Lower leg skin (tissue), 3 donors: Measurements from ENCODE around the gene HSD11B2.

Experiments used
- POLR2A ChIP-seq, 2 donors: fragments of 450-650 bp; IDR thresholded peaks; one replicate each; pipeline ENCODE4 v1.6.1; 2016 to 2017; ENCODE audit warnings: antibody characterized with exemption in 2 of 2, mild to moderate bottlenecking in 1 of 2, moderate library complexity in 1 of 2
- TF ChIP-seq, protein P1 (sequence below), 3 donors: fragments of 450-650 bp; IDR thresholded peaks; one replicate each; pipeline ENCODE4 v1.5.1; 2016; ENCODE audit warnings: antibody characterized with exemption in 3 of 3, mild to moderate bottlenecking in 3 of 3, moderate library complexity in 2 of 3

DNA sequence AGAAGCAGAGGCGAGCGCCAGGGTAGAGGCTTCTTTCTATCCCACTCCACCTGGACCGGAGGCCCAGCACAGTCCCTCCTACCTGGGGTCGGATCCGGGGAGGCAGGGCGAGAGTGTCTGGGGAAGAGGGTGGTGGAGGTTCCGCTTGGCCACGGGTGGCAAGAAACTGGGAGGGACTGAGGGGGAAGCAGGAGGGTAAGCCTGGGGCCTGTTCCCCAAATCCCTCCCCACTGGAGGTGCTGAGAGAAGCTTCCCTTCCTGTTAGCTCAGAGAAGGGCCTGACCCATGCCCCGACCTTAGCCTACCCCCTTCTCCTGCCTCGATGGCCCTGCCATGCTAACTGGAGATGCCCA is 35.8 kb upstream of the HSD11B2 start:
- no peak for TF ChIP-seq POLR2A (IDR thresholded peaks at IDR 0.05)
- TF ChIP-seq, protein P1, sequence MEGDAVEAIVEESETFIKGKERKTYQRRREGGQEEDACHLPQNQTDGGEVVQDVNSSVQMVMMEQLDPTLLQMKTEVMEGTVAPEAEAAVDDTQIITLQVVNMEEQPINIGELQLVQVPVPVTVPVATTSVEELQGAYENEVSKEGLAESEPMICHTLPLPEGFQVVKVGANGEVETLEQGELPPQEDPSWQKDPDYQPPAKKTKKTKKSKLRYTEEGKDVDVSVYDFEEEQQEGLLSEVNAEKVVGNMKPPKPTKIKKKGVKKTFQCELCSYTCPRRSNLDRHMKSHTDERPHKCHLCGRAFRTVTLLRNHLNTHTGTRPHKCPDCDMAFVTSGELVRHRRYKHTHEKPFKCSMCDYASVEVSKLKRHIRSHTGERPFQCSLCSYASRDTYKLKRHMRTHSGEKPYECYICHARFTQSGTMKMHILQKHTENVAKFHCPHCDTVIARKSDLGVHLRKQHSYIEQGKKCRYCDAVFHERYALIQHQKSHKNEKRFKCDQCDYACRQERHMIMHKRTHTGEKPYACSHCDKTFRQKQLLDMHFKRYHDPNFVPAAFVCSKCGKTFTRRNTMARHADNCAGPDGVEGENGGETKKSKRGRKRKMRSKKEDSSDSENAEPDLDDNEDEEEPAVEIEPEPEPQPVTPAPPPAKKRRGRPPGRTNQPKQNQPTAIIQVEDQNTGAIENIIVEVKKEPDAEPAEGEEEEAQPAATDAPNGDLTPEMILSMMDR (IDR thresholded peaks at IDR 0.05) = no peak
